Psoas muscle (tissue), 8 donors: ENCODE data around the gene PSG2. TPM values are rescaled to one million over a fixed set of nuclear protein-coding genes. Genes with fewer than 3 reads are reported as not detected.
A peak's percentile ranks its signal among the peaks of the same experiment; 100 is the strongest.
"Not testable (repeated sequence)": the region's sequence is repeated elsewhere in the genome, so short reads cannot be mapped to it uniquely, and the experiment has no call there.

Experiments used
- ATAC-seq, 4 donors: fragments of 200-7000 bp; cut with Tn5 transposase; one replicate each; pipeline ENCODE4 v1.9.1; 2020; ENCODE audit warnings: moderate library complexity in 3 of 4, mild to moderate bottlenecking in 2 of 4
- DNase-seq, 2 donors: peaks; one replicate each; pipeline ENCODE4 v3.0.0-alpha.2; 2020
- H3K27ac ChIP-seq: fragments of 200-600 bp; one replicate; pipeline ENCODE4 v1.8.0; 2022
- H3K27me3 ChIP-seq, 3 donors: fragments of 200-600 bp in 1 of 3; one replicate each; pipeline versions ENCODE4 v1.6.1 to v1.8.0; 2013 to 2022; ENCODE audit warnings: low read length in 2 of 3, mild to moderate bottlenecking in 2 of 3, moderate library complexity in 1 of 3; ENCODE audit not compliant: insufficient read depth in 3 of 3
- H3K36me3 ChIP-seq, 2 donors: fragments of 200-600 bp in 1 of 2; one replicate each; pipeline versions ENCODE4 v1.6.1 to v1.8.0; 2013 to 2022; ENCODE audit warnings: low read depth in 1 of 2, mild to moderate bottlenecking in 1 of 2, moderate library complexity in 1 of 2; ENCODE audit not compliant: insufficient read depth in 1 of 2
- H3K4me1 ChIP-seq: fragments of 200-600 bp; one replicate; pipeline ENCODE4 v1.8.0; 2022
- H3K4me3 ChIP-seq: fragments of 200-600 bp; one replicate; pipeline ENCODE4 v1.8.0; 2022; ENCODE audit warnings: mild to moderate bottlenecking
- H3K9me3 ChIP-seq: fragments of 200-600 bp; one replicate; pipeline ENCODE4 v1.8.0; 2022
- WGBS, 3 donors: extraction: QIAGEN DNeasy Blood & Tissue Kit; methylation state at CpG; one replicate each; pipeline versions ENCODE4 v1.1.6 to v1.1.7; 2013; 5-methylcytosine and 5-hydroxymethylcytosine counted together
- intact Hi-C, 2 donors: fragments of 100-400 bp; cut with DNase I; formaldehyde crosslinking; loops; one replicate each; pipeline versions ENCODE4 v1.11.0 to v1.14.2; 2022
- polyA plus RNA-seq, 3 donors: library from polyadenylated mRNA; stranded (reverse); fragments of 200-250 nt; gene quantifications; one replicate each; pipeline ENCODE4 v1.2.3, GENCODE V29; 2013
- total RNA-seq, 4 donors: library from RNA; stranded (reverse); fragmentation: NEBNext Ultra II Directional in 2 of 4; extraction: Animal tissue kit (Norgen Biotek cat#: 25700) in 2 of 4; gene quantifications; one replicate each; pipeline versions ENCODE4 v1.2.1 to v1.2.4, GENCODE V29; 2021 to 2023
- donor health status: healthy with polysubstance abuse.
- donor health status: DM: no; HTN: no; CAD: no; lungs with moderate emphysema.
- donor health status: Bipolar disorder and iron deficiency.
- donor health status: healthy.
- donor health status: DM: yes; HTN: yes; CAD: no.
- donor health status: DM: no; HTN: no; CAD: no.
- donor health status: DM: no; HTN: no; CAD: no.
- donor health status: DM: yes; HTN: yes; CAD: no.

The PSG2 gene
- total and polyA plus RNA-seq, 7 donors: not detected

DNA sequence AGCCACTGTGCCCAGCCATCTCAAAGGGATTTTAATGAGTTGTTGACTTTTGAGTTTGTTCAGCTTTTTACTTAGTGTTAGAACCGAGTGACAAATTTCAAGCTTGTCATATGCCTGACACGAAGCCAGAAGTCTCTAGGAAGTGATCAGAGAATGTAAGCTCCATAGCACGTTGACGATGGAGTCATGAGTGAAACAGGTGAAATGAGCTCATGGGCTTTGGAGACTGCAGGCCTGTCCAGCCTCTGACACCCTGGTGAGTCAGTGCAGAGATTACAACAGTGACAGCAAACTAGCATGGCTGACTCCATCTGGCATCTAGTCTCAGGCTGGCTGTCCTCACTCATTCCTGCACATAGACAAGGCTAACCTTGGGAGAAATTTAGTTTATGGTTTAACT lies 60.9 kb downstream of the PSG2 start:
- DNase-seq: peak in 1 of 2 donors; percentile 18
- H3K4me3 ChIP-seq, H3K4me1 ChIP-seq, H3K27me3 ChIP-seq, H3K27ac ChIP-seq, intact Hi-C loops, H3K9me3 ChIP-seq, H3K36me3 ChIP-seq: not testable (repeated sequence)
- 29 to 45% (median 37%) methylated on average over 4 of the region's 4 CpGs for WGBS, 3 donors
- ATAC-seq: peak in 3 of 4 donors; percentile 57 to 99 (median 77)

- H3K4me3 ChIP-seq, H3K4me1 ChIP-seq, intact Hi-C loops, ATAC-seq, DNase-seq, H3K27me3 ChIP-seq, H3K36me3 ChIP-seq, H3K9me3 ChIP-seq, H3K27ac ChIP-seq: not testable (repeated sequence)
These were observed 62.9 kb downstream of the PSG2 start for GRCh38 chr19:43019588-43019987.

Other genes starting within 250 kb of the PSG2 start
- gene PSG1, start 203.0 kb downstream of the PSG2 start, total RNA-seq: not detected
- under 1 TPM in 1 of 3 donors, not detected in 2; 0.51 TPM for gene PSG1, start 203.0 kb downstream of the PSG2 start, polyA plus RNA-seq
- not detected for gene PSG6, start 164.8 kb downstream of the PSG2 start, total RNA-seq
- gene PSG6, start 164.8 kb downstream of the PSG2 start, polyA plus RNA-seq: not detected
- gene PSG7, start 145.5 kb downstream of the PSG2 start, total RNA-seq: not detected
- under 1 TPM in 1 of 3 donors, not detected in 2; 0.01 TPM for gene PSG7, start 145.5 kb downstream of the PSG2 start, polyA plus RNA-seq
- gene PSG11, start 56.2 kb downstream of the PSG2 start, total RNA-seq: not detected
- under 1 TPM in 1 of 3 donors, not detected in 2; 0.13 TPM for gene PSG11, start 56.2 kb downstream of the PSG2 start, polyA plus RNA-seq
- not detected for gene PSG5, start 103.8 kb upstream of the PSG2 start, total RNA-seq
- gene PSG5, start 103.8 kb upstream of the PSG2 start, polyA plus RNA-seq: not detected
- gene PSG4, start 122.9 kb upstream of the PSG2 start, total RNA-seq: not detected
- gene PSG4, start 122.9 kb upstream of the PSG2 start, polyA plus RNA-seq: not detected
- gene PSG9, start 186.8 kb upstream of the PSG2 start, total RNA-seq: not detected
- gene PSG9, start 186.8 kb upstream of the PSG2 start, polyA plus RNA-seq: not detected